Stimulated activated CD4-positive, alpha-beta T cell treated with anti-CD3 and anti-CD28 coated beads, Interleukin-2, amount 100 ng/mL, for 24 hours (primary cell): Measurements from ENCODE around the gene IRF2BP2.
A peak's percentile ranks its signal among the peaks of the same experiment; 100 is the strongest.

Experiments
- DNase-seq, 2 donors: peaks; one replicate each; pipeline ENCODE4 v3.0.0-alpha.2; 2020

The IRF2BP2 gene

GRCh38 chr1:234612352-234613127, 2.6 kb upstream of the IRF2BP2 start:
- DNase-seq, result peak; percentile 61 to 69

- peak in 1 of 2 donors; percentile 31 for DNase-seq
Observed at GRCh38 chr1:234611847-234612351, 1.9 kb upstream of the IRF2BP2 start.

GRCh38 chr1:234611225-234611846, 1.4 kb upstream of the IRF2BP2 start:
- no peak for DNase-seq

GRCh38 chr1:234610666-234611224, 767 bp upstream of the IRF2BP2 start:
- DNase-seq, result peak; percentile 89 to 92

- no peak for DNase-seq
Observed at GRCh38 chr1:234609691-234610042, 311 bp downstream of the IRF2BP2 start.

GRCh38 chr1:234608911-234609690, 877 bp downstream of the IRF2BP2 start:
- DNase-seq, result peak; percentile 70 to 75

GRCh38 chr1:234608025-234608910, 1.7 kb downstream of the IRF2BP2 start:
- DNase-seq, result peak; percentile 70 to 78

GRCh38 chr1:234607109-234608024, 2.6 kb downstream of the IRF2BP2 start:
- peak; percentile 36 to 38 for DNase-seq

- DNase-seq, result no peak
Observed at GRCh38 chr1:234606784-234607108, 3.2 kb downstream of the IRF2BP2 start.

- peak; percentile 44 to 49 for DNase-seq
Observed at GRCh38 chr1:234605983-234606783, 3.8 kb downstream of the IRF2BP2 start.

- no peak for DNase-seq
Observed at GRCh38 chr1:234605399-234605982, 4.5 kb downstream of the IRF2BP2 start.

GRCh38 chr1:234604495-234605398, 5.2 kb downstream of the IRF2BP2 start:
- no peak for DNase-seq

- no peak for DNase-seq
Observed at GRCh38 chr1:234603221-234604204, 6.5 kb downstream of the IRF2BP2 start.

GRCh38 chr1:234602334-234603220, 7.4 kb downstream of the IRF2BP2 start:
- no peak for DNase-seq

GRCh38 chr1:234601301-234602017, 8.5 kb downstream of the IRF2BP2 start:
- no peak for DNase-seq
